Glutamatergic neuron (in vitro differentiated cells): Measurements from ENCODE around the gene TMEM53. TPM values are rescaled to one million over a fixed set of nuclear protein-coding genes. Genes with fewer than 3 reads are reported as not detected.
A peak's percentile ranks its signal among the peaks of the same experiment; 100 is the strongest.
"Not testable (repeated sequence)": the region's sequence is repeated elsewhere in the genome, so short reads cannot be mapped to it uniquely, and the experiment has no call there.

Source experiments
- DNase-seq: peaks from one replicate; pipeline ENCODE4 v3.0.0; 2022
- H3K27ac Mint-ChIP-seq: one replicate; pipeline ENCODE4 v1.8.0; 2020; ENCODE audit warnings: mild to moderate bottlenecking, mixed read lengths, inconsistent platforms; ENCODE audit not compliant: unreplicated experiment
- H3K27me3 Mint-ChIP-seq: one replicate; pipeline ENCODE4 v1.8.0; 2020; ENCODE audit warnings: mild to moderate bottlenecking, moderate library complexity, mixed read lengths, inconsistent platforms; ENCODE audit not compliant: unreplicated experiment
- H3K36me3 Mint-ChIP-seq: one replicate; pipeline ENCODE4 v1.8.0; 2020; ENCODE audit warnings: mild to moderate bottlenecking, mixed read lengths, inconsistent platforms; ENCODE audit not compliant: unreplicated experiment
- H3K4me1 Mint-ChIP-seq: one replicate; pipeline ENCODE4 v1.8.0; 2020; ENCODE audit warnings: mild to moderate bottlenecking, low read depth, mixed read lengths, inconsistent platforms; ENCODE audit not compliant: unreplicated experiment
- H3K4me3 Mint-ChIP-seq: one replicate; pipeline ENCODE4 v1.8.0; 2020; ENCODE audit warnings: mild to moderate bottlenecking, mixed read lengths, inconsistent platforms; ENCODE audit not compliant: unreplicated experiment
- H3K9me3 Mint-ChIP-seq: one replicate; pipeline ENCODE4 v1.8.0; 2020; ENCODE audit warnings: mild to moderate bottlenecking, moderate library complexity, mixed read lengths, inconsistent platforms; ENCODE audit not compliant: unreplicated experiment
- total RNA-seq: library from RNA; stranded (reverse); fragmentation: NEBNext Ultra II Directional; extraction: Animal tissue kit (Norgen Biotek cat#: 25700); gene quantifications from one replicate; pipeline ENCODE4 v1.2.1, GENCODE V29; 2021; ENCODE audit not compliant: unreplicated experiment
- TF ChIP-seq, protein P1 (sequence below): fragments of 200-600 bp; sonication (generic); IDR thresholded peaks from one replicate; pipeline ENCODE4 v1.5.0; 2021; ENCODE audit not compliant: partially characterized antibody, unreplicated experiment

TMEM53 gene
- total RNA-seq, 1 donor from 2014 or later = 10.1 TPM

- Mint-ChIP-seq H3K9me3 (no peaks in the 10 kb centered on the region), H3K4me1 (peaks cover 14% of the 10 kb centered on the region), H3K36me3 (no peaks in the 10 kb centered on the region), H3K27ac (peak overlapping the region; percentile 93), H3K4me3 (peak overlapping the region; percentile 93), H3K27me3 (peaks cover 2% of the 10 kb centered on the region)
- TF ChIP-seq, protein P1, sequence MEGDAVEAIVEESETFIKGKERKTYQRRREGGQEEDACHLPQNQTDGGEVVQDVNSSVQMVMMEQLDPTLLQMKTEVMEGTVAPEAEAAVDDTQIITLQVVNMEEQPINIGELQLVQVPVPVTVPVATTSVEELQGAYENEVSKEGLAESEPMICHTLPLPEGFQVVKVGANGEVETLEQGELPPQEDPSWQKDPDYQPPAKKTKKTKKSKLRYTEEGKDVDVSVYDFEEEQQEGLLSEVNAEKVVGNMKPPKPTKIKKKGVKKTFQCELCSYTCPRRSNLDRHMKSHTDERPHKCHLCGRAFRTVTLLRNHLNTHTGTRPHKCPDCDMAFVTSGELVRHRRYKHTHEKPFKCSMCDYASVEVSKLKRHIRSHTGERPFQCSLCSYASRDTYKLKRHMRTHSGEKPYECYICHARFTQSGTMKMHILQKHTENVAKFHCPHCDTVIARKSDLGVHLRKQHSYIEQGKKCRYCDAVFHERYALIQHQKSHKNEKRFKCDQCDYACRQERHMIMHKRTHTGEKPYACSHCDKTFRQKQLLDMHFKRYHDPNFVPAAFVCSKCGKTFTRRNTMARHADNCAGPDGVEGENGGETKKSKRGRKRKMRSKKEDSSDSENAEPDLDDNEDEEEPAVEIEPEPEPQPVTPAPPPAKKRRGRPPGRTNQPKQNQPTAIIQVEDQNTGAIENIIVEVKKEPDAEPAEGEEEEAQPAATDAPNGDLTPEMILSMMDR = no peak
- DNase-seq = no peak
These were observed 587 bp downstream of the TMEM53 start for GRCh38 chr1:44673675-44674112.

- H3K36me3 Mint-ChIP-seq = no peaks in the 10 kb centered on the region
- H3K9me3 Mint-ChIP-seq = no peaks in the 10 kb centered on the region
- peaks cover 2% of the 10 kb centered on the region for H3K27me3 Mint-ChIP-seq
- peaks cover 14% of the 10 kb centered on the region for H3K4me1 Mint-ChIP-seq
- TF ChIP-seq, protein P1 = no peak
- peak overlapping the region; percentile 93 for H3K27ac Mint-ChIP-seq
- H3K4me3 Mint-ChIP-seq = peak overlapping the region; percentile 93
- no peak for DNase-seq
These were observed 1.2 kb downstream of the TMEM53 start for GRCh38 chr1:44672961-44673674.

GRCh38 chr1:44672254-44672955 is 1.9 kb downstream of the TMEM53 start:
- Mint-ChIP-seq H3K4me1 (peaks cover 14% of the 10 kb centered on the region), H3K27ac (no peak overlapping the region), H3K27me3 (peaks cover 2% of the 10 kb centered on the region), H3K9me3 (peaks cover 2% of the 10 kb centered on the region), H3K36me3 (no peaks in the 10 kb centered on the region), H3K4me3 (peak overlapping the region; percentile 28)
- TF ChIP-seq, protein P1 = no peak
- DNase-seq = no peak

GRCh38 chr1:44670751-44671640 is 3.3 kb downstream of the TMEM53 start:
- Mint-ChIP-seq H3K9me3 (peaks cover 2% of the 10 kb centered on the region), H3K36me3 (no peaks in the 10 kb centered on the region), H3K27me3 (peaks cover 2% of the 10 kb centered on the region), H3K4me3 (no peak overlapping the region), H3K27ac (no peak overlapping the region), H3K4me1 (peaks cover 14% of the 10 kb centered on the region)
- TF ChIP-seq, protein P1 = no peak
- no peak for DNase-seq

DNA sequence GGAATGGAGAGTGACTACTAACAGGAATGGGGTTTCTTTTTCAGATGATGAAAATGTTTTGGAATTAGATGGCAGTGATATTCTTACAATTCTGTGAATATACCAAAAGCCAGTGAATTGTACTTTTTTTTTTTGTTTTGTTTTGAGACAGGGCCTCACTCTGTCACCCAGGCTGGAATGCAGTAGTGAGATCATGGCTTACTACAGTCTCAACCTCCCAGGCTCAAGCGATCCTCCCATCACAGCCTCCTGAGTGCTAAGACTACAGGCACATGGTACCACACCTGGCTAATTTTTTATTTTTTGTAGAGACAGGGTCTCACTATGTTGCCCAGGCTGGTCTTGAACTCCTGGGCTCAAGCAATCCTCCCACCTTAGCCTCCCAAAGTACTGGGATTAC is 7.6 kb downstream of the TMEM53 start:
- H3K36me3 Mint-ChIP-seq, H3K9me3 Mint-ChIP-seq, DNase-seq, H3K27ac Mint-ChIP-seq, H3K4me1 Mint-ChIP-seq, H3K4me3 Mint-ChIP-seq, H3K27me3 Mint-ChIP-seq: not testable (repeated sequence)
